ENCODE results near the gene MAP3K2. TPM values are rescaled to one million over a fixed set of nuclear protein-coding genes. Genes with fewer than 3 reads are reported as not detected.

The MAP3K2 gene
- polyA plus RNA-seq (2012; ENCODE audit: insufficient read length, low read depth): 14.5 TPM

- peak; percentile 60; the same call in 1 of the 2 replicates for TF ChIP-seq TAF1 (IDR thresholded peaks at IDR 0.05; ENCODE audit: borderline replicate concordance, insufficient read depth, low read length)
- TF ChIP-seq POLR2AphosphoS5 (IDR thresholded peaks at IDR 0.05; ENCODE audit: low read depth, low read length): peak; percentile 77
- TF ChIP-seq REST (IDR thresholded peaks at IDR 0.05; ENCODE audit: insufficient read depth in 1 of 2, low read depth in 2 of 2, low read length in 2 of 2): no peak
- TF ChIP-seq FOXP2 (optimal IDR thresholded peaks at IDR 0.05; ENCODE audit: borderline replicate concordance, extremely low read depth, extremely low read length, insufficient read depth): peak; percentile 38
- no peak for TF ChIP-seq SIN3A (IDR thresholded peaks at IDR 0.05; ENCODE audit: borderline replicate concordance, insufficient read depth, low read length)
These were observed at the start of gene MAP3K2 for GRCh38 chr2:127387655-127388422. Gene MAP3K2, minus strand, starts transcription at chr2:127387975. Its CDS starts 44,846 bp downstream, at chr2:127343129.

- TF ChIP-seq TAF1 (IDR thresholded peaks at IDR 0.05; ENCODE audit: borderline replicate concordance, insufficient read depth, low read length): no peak
- TF ChIP-seq FOXP2 (optimal IDR thresholded peaks at IDR 0.05; ENCODE audit: borderline replicate concordance, extremely low read depth, extremely low read length, insufficient read depth): no peak
- TF ChIP-seq REST (IDR thresholded peaks at IDR 0.05; ENCODE audit: insufficient read depth in 1 of 2, low read depth in 2 of 2, low read length in 2 of 2): no peak
- no peak for TF ChIP-seq SIN3A (IDR thresholded peaks at IDR 0.05; ENCODE audit: borderline replicate concordance, insufficient read depth, low read length)
- no peak for TF ChIP-seq POLR2AphosphoS5 (IDR thresholded peaks at IDR 0.05; ENCODE audit: low read depth, low read length)
These were observed 49.3 kb upstream of the MAP3K2 start for GRCh38 chr2:127437056-127437455.

- TF ChIP-seq POLR2AphosphoS5 (IDR thresholded peaks at IDR 0.05; ENCODE audit: low read depth, low read length) (no peak), SIN3A (IDR thresholded peaks at IDR 0.05; ENCODE audit: borderline replicate concordance, insufficient read depth, low read length) (no peak), FOXP2 (optimal IDR thresholded peaks at IDR 0.05; ENCODE audit: borderline replicate concordance, extremely low read depth, extremely low read length, insufficient read depth) (no peak), REST (IDR thresholded peaks at IDR 0.05; ENCODE audit: insufficient read depth in 1 of 2, low read depth in 2 of 2, low read length in 2 of 2) (no peak), TAF1 (IDR thresholded peaks at IDR 0.05; ENCODE audit: borderline replicate concordance, insufficient read depth, low read length) (no peak)
These were observed 46.7 kb upstream of the MAP3K2 start for GRCh38 chr2:127434515-127434914.

- TF ChIP-seq TAF1 (IDR thresholded peaks at IDR 0.05; ENCODE audit: borderline replicate concordance, insufficient read depth, low read length) (no peak), FOXP2 (optimal IDR thresholded peaks at IDR 0.05; ENCODE audit: borderline replicate concordance, extremely low read depth, extremely low read length, insufficient read depth) (no peak), REST (IDR thresholded peaks at IDR 0.05; ENCODE audit: insufficient read depth in 1 of 2, low read depth in 2 of 2, low read length in 2 of 2) (no peak), SIN3A (IDR thresholded peaks at IDR 0.05; ENCODE audit: borderline replicate concordance, insufficient read depth, low read length) (no peak), POLR2AphosphoS5 (IDR thresholded peaks at IDR 0.05; ENCODE audit: low read depth, low read length) (no peak)
These were observed 43.7 kb upstream of the MAP3K2 start for GRCh38 chr2:127431408-127432023.
